Activated CD4-positive, alpha-beta T cell treated with anti-CD3 and anti-CD28 coated beads, Interleukin-2, amount 50 U/mL, for 4 hours (primary cell): Measurements from ENCODE around the gene BHLHE40.
A peak's percentile ranks its signal among the peaks of the same experiment; 100 is the strongest.

Source experiments
- DNase-seq, 2 experiments: peaks; one replicate each; pipeline ENCODE4 v3.0.0-alpha.2; 2020

Gene BHLHE40

GRCh38 chr3:4985330-4986174 lies 6.3 kb downstream of the BHLHE40 start:
- no peak for DNase-seq

GRCh38 chr3:4986175-4986781 lies 7.0 kb downstream of the BHLHE40 start:
- no peak for DNase-seq

GRCh38 chr3:4986782-4987537 lies 7.7 kb downstream of the BHLHE40 start:
- peak; percentile 40 to 45 for DNase-seq

GRCh38 chr3:4987538-4988296 lies 8.5 kb downstream of the BHLHE40 start:
- DNase-seq: no peak

GRCh38 chr3:4988983-4989834 lies 10.0 kb downstream of the BHLHE40 start:
- no peak for DNase-seq

- DNase-seq: no peak
Measured at GRCh38 chr3:4990069-4990468, 10.8 kb downstream of the BHLHE40 start.

- no peak for DNase-seq
Measured at GRCh38 chr3:4992118-4992517, 12.9 kb downstream of the BHLHE40 start.

- no peak for DNase-seq
Measured at GRCh38 chr3:4993276-4994143, 14.3 kb downstream of the BHLHE40 start.

GRCh38 chr3:4994144-4994730 lies 15.0 kb downstream of the BHLHE40 start:
- DNase-seq: no peak

- DNase-seq: no peak
Measured at GRCh38 chr3:4994823-4995499, 15.7 kb downstream of the BHLHE40 start.

GRCh38 chr3:4995500-4996053 lies 16.3 kb downstream of the BHLHE40 start:
- DNase-seq: no peak

- no peak for DNase-seq
Measured at GRCh38 chr3:4996223-4996765, 17.1 kb downstream of the BHLHE40 start.

- no peak for DNase-seq
Measured at GRCh38 chr3:4996771-4997291, 17.6 kb downstream of the BHLHE40 start.

GRCh38 chr3:4997946-4998345 lies 18.7 kb downstream of the BHLHE40 start:
- DNase-seq: no peak

GRCh38 chr3:4999531-5000184 lies 20.4 kb downstream of the BHLHE40 start:
- no peak for DNase-seq

GRCh38 chr3:5001135-5001534 lies 21.9 kb downstream of the BHLHE40 start:
- no peak for DNase-seq

GRCh38 chr3:5001805-5002173 lies 22.6 kb downstream of the BHLHE40 start:
- no peak for DNase-seq

- peak; percentile 52 to 59 for DNase-seq
Measured at GRCh38 chr3:5002174-5002870, 23.1 kb downstream of the BHLHE40 start.
